Thyroid gland (tissue), 4 donors: ENCODE data around the gene SLC24A4.

Experiments
- CTCF ChIP-seq, 6 experiments: fragments of 200-600 bp in 3 of 6; fragments of 450-650 bp in 3 of 6; sonication (generic) in 3 of 6; IDR thresholded peaks; one replicate each; pipeline ENCODE4 v1.5.1; 2016 to 2019; ENCODE audit warnings: antibody characterized with exemption in 6 of 6, mild to moderate bottlenecking in 2 of 6, inconsistent platforms in 1 of 6, moderate library complexity in 1 of 6
- POLR2A ChIP-seq, 2 donors: fragments of 450-650 bp; IDR thresholded peaks; one replicate each; pipeline ENCODE4 v1.6.1; 2017; ENCODE audit warnings: antibody characterized with exemption in 2 of 2, mild to moderate bottlenecking in 2 of 2, moderate library complexity in 1 of 2

- TF ChIP-seq CTCF (IDR thresholded peaks at IDR 0.05) (no peak), POLR2A (IDR thresholded peaks at IDR 0.05) (no peak)
Measured at GRCh38 chr14:92397953-92398564, 75.1 kb downstream of the SLC24A4 start.
